ENCODE results near the gene ZPBP2.

The ZPBP2 gene

DNA sequence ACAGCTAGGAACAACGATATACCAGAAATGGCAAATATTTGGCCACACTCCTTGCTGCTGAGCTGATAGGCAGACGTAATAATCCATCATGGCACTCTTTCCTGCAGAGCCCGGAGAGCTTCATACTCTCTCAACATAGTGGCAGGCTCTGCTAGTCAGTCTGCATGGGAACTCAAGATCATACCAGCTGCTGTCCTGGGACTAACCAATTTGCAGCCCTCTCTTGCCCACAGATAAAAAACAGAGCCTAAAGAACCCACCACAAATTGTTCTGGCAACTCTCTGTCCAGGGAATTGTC lies 36.9 kb downstream of the ZPBP2 start:
- H3K4me3 ChIP-seq (ENCODE audit: low read depth, low read length), result no peak overlapping the region

DNA sequence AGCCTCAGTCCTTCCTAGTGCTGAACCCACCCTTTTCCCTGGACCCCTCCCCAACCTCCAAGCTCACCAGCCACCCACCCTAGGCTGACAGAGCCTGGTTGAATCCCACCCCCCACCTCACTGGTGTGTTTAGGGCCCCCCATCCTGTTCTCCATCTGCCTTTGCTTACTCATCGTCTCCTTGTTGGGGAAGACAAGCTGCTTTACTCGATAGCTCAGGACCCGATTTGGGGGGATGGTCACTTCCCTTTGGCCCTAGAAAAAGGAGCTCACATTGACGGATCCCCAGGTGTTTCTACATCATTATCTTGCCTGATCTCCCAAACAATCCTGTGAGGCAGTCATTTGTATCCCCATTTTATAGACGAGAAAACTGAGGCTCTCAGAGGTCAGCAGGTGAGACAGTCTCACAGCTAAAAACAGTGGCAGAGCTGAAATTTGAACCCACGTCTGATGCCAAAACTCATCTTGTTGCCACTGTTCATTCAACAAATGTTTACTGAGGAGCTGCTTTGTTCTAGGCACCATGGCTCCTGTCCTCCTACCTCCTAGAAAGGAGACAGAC lies 40.9 kb downstream of the ZPBP2 start:
- no peak overlapping the region for H3K4me3 ChIP-seq (ENCODE audit: low read depth, low read length)

- no peak overlapping the region for H3K4me3 ChIP-seq (ENCODE audit: low read depth, low read length)
Measured at GRCh38 chr17:39913989-39914388, 46.0 kb downstream of the ZPBP2 start.

- no peak overlapping the region for H3K4me3 ChIP-seq (ENCODE audit: low read depth, low read length)
Measured at GRCh38 chr17:39915559-39915958, 47.6 kb downstream of the ZPBP2 start.

GRCh38 chr17:39916918-39917317 lies 48.9 kb downstream of the ZPBP2 start:
- no peak overlapping the region for H3K4me3 ChIP-seq (ENCODE audit: low read depth, low read length)

GRCh38 chr17:39919087-39919683 lies 51.2 kb downstream of the ZPBP2 start:
- no peak overlapping the region for H3K4me3 ChIP-seq (ENCODE audit: low read depth, low read length)

- no peak overlapping the region for H3K4me3 ChIP-seq (ENCODE audit: low read depth, low read length)
Measured at GRCh38 chr17:39920218-39921210, 52.5 kb downstream of the ZPBP2 start.

DNA sequence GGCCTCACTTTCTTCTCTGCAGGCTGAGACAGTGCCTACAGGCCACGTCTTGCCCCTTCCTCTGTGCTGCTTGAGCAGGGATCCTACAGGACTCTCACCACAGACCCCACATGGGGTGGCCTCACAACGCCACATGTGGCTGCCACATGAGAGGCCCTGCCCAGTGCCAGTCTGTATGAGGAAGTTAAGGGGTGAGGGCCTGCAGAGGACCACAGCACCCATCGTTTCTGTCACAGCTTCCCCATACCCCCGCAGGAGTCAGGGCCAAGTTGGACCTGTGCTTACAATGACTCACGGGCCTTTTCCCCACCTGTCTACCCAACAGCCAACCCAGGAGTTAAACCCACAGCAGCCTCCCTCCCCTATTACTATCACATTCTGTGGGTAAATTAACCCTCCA lies 53.3 kb downstream of the ZPBP2 start:
- no peak overlapping the region for H3K4me3 ChIP-seq (ENCODE audit: low read depth, low read length)

- no peak overlapping the region for H3K4me3 ChIP-seq (ENCODE audit: low read depth, low read length)
Measured at GRCh38 chr17:39922006-39922405, 54.0 kb downstream of the ZPBP2 start.

GRCh38 chr17:39923230-39923629 lies 55.2 kb downstream of the ZPBP2 start:
- H3K4me3 ChIP-seq (ENCODE audit: low read depth, low read length), result no peak overlapping the region

DNA sequence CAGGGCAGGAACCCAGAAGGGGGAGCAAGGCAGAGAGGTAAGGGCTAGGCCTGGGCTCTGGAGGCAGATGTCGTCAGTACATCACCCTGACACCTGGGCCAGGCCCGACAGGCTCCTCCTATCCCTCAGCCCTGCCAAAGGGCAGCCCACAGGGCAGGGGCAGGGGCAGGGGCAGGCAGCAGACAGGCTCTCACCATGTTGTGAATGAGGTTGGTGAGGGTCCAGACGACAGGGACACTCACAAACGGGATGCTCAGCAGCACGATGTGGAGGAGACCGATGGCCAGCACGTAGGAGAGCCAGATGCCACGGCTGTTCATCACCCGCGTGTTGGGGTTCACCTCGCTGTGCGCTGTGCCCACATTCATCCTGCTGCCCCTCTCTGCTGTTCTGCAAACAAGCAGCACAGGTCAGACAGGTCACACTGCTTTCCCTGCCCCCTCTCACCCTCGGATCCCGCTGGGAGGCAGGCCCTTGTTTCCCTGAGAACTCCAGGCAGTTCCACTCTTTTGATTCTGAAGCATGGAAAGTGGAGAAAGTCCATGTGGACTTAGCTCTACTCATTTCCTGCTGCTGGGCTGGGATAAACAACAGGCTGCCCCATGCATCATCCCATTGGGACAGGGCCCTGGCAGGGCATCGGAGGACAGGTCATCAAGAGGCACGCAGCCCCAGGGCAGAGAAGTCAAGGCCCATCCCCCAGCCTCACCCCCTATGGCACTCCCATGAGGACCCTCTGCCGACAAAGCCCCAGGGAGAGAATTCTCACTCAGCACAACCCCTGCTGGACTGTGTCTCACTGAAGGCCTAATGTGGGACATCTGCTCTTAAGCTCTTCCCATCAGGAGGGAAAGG lies 56.1 kb downstream of the ZPBP2 start:
- H3K4me3 ChIP-seq (ENCODE audit: low read depth, low read length), result no peak overlapping the region

DNA sequence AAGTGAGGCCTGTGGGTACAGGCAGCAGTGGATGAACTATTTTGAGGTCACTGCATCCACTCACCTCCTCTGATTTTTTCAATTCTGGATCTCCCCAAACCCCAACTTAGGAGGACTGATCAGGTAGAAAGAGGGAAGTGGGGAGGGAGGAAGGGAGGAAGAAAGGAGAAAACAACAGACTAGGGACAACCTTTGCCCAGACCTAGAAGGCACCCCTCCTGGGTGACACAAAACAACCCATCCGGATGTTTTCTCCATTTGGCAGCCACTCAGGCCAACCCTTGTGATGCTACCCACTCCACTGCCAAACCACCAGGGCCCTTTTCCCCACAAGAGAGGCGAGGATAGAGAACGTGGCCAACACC lies 56.7 kb downstream of the ZPBP2 start:
- no peak overlapping the region for H3K4me3 ChIP-seq (ENCODE audit: low read depth, low read length)

- H3K4me3 ChIP-seq (ENCODE audit: low read depth, low read length), result no peak overlapping the region
Measured at GRCh38 chr17:39925282-39926134, 57.5 kb downstream of the ZPBP2 start.

DNA sequence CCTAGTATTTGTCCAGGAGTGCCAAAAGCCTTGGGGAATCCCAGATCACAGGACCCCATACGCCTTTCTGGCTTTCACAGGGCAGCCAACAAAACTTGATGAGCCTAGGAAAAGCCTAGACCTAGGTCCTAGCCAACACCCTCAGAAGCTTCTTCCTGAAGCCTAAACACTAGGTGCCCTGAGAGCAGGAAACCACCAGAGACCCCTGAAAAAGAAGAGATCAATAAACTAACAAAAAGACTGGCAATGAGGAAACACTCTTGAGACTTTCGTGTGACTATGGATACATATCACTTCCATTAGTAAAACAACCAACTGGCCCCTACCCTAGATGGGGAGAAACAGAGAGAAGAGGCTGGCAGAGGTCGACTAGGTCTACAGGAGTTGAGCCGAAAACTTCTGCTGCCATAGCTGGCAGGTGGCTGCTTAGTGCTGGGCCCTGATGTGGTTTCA lies 58.2 kb downstream of the ZPBP2 start:
- H3K4me3 ChIP-seq (ENCODE audit: low read depth, low read length), result peak overlapping the region; percentile 75

DNA sequence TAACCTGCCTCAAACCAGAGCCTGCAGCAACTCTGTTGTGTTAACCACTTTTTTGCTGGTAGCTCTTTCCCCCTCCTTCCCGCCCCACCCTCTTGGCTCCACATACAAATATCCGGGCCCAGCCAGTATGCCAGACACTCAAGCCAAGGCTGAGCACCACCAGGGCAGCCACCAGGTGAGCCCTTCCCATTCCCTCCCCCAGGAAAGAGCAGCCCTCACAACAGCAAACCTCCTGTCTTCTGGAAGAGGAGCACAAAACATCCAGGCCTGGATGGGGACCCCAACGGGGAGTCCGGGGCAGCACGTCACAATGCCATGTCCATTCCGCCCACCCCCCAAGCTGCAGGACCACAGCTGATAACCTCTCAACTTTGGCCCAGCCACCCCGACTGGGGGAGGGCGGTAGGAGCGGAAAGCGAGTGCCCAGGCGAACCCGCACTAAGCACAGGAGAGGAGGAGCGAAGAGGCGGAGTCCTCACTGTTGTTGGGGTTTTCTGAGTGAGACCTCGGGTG lies 58.6 kb downstream of the ZPBP2 start:
- peak overlapping the region; percentile 75 for H3K4me3 ChIP-seq (ENCODE audit: low read depth, low read length)
